SJSA1 (cell line): ENCODE results near the gene ADK. TPM values are rescaled to one million over a fixed set of nuclear protein-coding genes. Genes with fewer than 3 reads are reported as not detected.

Experiments
- DNase-seq, 2 experiments: peaks; one replicate each; pipeline ENCODE4 v3.0.0-alpha.2; 2015 to 2020; ENCODE audit warnings: low spot score in 2 of 2, low read depth in 1 of 2
- H3K27ac ChIP-seq: fragments of 250-450 bp; sonication (Bioruptor Pico); 2 replicates; pipeline ENCODE4 v1.5.1; 2020; ENCODE audit warnings: mild to moderate bottlenecking, moderate library complexity
- H3K27me3 ChIP-seq: fragments of 250-450 bp; sonication (Bioruptor Pico); replicated peaks from 2 replicates; pipeline ENCODE4 v1.5.1; 2020; ENCODE audit warnings: mild to moderate bottlenecking, moderate library complexity
- H3K36me3 ChIP-seq: fragments of 250-450 bp; sonication (Bioruptor Pico); 2 replicates; pipeline ENCODE4 v1.5.1; 2020; ENCODE audit warnings: mild to moderate bottlenecking
- H3K4me1 ChIP-seq: fragments of 250-450 bp; sonication (Bioruptor Pico); replicated peaks from 2 replicates; pipeline ENCODE4 v1.6.1; 2021; ENCODE audit warnings: mild to moderate bottlenecking
- H3K4me3 ChIP-seq: fragments of 250-450 bp; sonication (Bioruptor Pico); 2 replicates; pipeline ENCODE4 v1.5.1; 2020; ENCODE audit warnings: mild to moderate bottlenecking
- H3K9me3 ChIP-seq: fragments of 250-450 bp; sonication (Bioruptor Pico); replicated peaks from 2 replicates; pipeline ENCODE4 v1.5.1; 2020; ENCODE audit warnings: mild to moderate bottlenecking
- total RNA-seq: library from RNA; depleted of rRNA; stranded (reverse); fragments of >200 nt; shearing (Covaris generic); gene quantifications from 2 replicates; pipeline ENCODE4 v1.2.3, GENCODE V29; 2014

ADK gene
- total RNA-seq, 1 experiment from 2014 or later = 63.0 TPM

DNA sequence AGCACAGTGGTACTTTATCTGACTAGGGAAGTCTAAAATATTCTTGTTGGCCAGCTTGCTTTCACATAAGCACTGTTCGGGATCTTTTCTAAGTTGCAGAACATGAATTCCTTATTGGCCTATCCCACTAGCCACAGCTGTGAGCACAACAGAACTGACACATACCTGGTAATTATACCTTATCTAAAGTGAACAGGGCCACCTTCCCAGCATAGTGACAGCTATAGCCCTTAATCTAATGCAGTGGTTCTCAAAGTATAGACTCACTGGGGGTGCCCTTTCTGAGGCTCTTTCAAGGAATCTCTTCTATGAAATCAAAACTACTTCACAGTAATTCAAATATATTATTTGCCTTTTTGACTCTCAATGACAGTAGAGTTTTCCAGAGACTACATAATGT, 490.6 kb downstream of the ADK start:
- Histone ChIP-seq H3K4me1 (no peaks in the 10 kb centered on the region), H3K27me3 (no peaks in the 10 kb centered on the region), H3K36me3 (no peaks in the 10 kb centered on the region), H3K9me3 (no peaks in the 10 kb centered on the region), H3K4me3 (no peak overlapping the region), H3K27ac (no peak overlapping the region)
- DNase-seq = no peak

DNA sequence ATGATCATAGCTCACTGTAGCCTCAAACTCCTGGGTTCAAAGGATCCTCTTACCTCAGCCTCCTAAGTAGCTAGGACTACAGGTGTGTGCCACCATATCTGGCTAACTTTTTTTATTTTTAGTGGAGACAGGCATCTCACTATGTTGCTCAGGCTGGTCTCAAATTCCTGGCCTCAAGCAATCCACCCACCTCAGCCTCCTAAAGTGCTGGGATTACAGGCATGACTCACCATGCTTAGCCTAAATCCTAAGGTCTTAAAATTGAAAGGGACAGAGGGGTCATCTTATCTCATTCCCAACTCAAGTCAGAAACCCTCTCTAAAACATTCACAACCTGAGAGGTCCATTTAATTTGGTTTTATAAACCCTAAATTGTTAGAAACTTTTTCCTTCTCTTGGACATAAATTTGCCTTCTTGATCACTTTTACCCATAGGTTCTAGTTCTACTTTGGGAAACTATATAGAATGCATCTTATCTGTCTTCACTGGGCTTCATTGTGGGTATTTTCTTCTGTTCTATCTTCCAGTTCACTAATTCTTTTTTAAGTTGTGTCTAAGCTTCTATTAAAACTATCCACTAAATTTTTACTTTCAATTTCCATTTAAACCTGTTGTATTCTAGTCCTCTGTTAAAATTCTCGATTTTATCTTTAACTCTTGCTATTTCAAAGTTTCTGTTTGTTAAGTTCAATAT, 492.0 kb downstream of the ADK start:
- H3K9me3 ChIP-seq = no peaks in the 10 kb centered on the region
- no peak for DNase-seq
- H3K27me3 ChIP-seq = no peaks in the 10 kb centered on the region
- H3K4me1 ChIP-seq = no peaks in the 10 kb centered on the region
- no peak overlapping the region for H3K27ac ChIP-seq
- H3K4me3 ChIP-seq = no peak overlapping the region
- H3K36me3 ChIP-seq = no peaks in the 10 kb centered on the region

DNA sequence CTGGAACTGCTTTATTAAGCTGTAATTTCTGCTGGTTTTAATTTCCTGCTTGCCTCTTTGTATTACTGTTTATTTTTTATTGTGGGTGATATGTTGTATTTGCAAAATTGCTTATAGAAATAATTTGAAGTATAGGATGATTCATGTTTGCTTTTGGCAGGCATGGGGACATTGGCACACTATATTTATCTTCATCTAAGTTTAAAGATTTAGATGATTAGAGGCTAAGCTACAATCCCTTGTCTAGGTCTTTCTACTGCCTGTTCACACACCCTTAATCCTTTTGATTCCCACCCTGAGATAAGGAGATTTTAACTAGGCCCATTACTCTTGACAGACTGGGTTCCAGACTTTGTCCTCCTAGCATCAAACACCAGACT, 492.6 kb downstream of the ADK start:
- no peak for DNase-seq

DNA sequence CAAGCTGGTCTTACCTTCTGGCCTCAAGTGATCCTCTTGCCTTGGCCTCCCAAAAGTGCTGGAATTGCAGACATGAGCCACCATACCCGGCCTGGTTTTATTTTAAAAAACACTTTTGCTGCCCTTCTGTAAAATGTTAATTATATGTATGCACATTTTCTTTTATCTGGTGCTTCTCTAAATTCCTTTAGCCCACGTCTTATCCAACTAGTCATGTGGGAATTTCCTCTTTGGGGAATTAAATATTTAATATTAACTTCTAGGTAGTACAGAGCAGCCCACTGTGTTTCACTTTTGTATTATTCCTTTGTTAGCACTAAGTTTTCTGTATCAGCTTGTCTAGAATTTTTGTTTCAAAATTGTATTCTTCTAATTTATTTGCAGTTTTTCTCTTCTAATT, 493.7 kb downstream of the ADK start:
- H3K36me3 ChIP-seq = no peaks in the 10 kb centered on the region
- H3K4me1 ChIP-seq = no peaks in the 10 kb centered on the region
- no peak overlapping the region for H3K27ac ChIP-seq
- DNase-seq = no peak
- no peak overlapping the region for H3K4me3 ChIP-seq
- no peaks in the 10 kb centered on the region for H3K9me3 ChIP-seq
- no peaks in the 10 kb centered on the region for H3K27me3 ChIP-seq

More for the DNA sequence above, 492.6 kb downstream of the ADK start:
- Histone ChIP-seq H3K9me3 (no peaks in the 10 kb centered on the region), H3K4me3 (no peak overlapping the region), H3K27me3 (no peaks in the 10 kb centered on the region), H3K36me3 (no peaks in the 10 kb centered on the region), H3K4me1 (no peaks in the 10 kb centered on the region), H3K27ac (no peak overlapping the region)

GRCh38 chr10:74645692-74646091, 494.7 kb downstream of the ADK start:
- H3K27ac ChIP-seq = no peak overlapping the region
- H3K9me3 ChIP-seq = no peaks in the 10 kb centered on the region
- no peaks in the 10 kb centered on the region for H3K36me3 ChIP-seq
- no peaks in the 10 kb centered on the region for H3K27me3 ChIP-seq
- H3K4me3 ChIP-seq = no peak overlapping the region
- no peaks in the 10 kb centered on the region for H3K4me1 ChIP-seq
- DNase-seq = no peak

DNA sequence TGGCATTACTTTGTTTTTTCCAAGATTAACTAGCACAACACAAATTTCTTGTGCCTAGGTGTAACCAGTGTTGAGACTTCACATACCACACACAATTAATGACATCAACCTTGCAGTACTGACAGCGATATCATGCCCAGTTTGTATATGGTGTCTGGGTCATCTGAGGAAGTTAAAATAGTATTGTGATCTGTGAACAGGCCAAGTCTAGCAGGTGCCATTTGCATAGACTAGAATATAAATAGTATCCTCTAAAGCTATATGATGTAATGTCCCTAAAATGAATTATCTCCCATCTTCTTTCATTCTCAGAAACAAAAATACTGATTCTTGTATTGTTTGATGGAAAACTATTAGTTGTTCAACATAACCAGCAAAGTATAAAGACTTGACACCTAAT, 499.6 kb downstream of the ADK start:
- no peaks in the 10 kb centered on the region for H3K9me3 ChIP-seq
- H3K4me1 ChIP-seq = no peaks in the 10 kb centered on the region
- H3K36me3 ChIP-seq = no peaks in the 10 kb centered on the region; the same call in 1 of the 2 replicates
- no peak for DNase-seq
- H3K27ac ChIP-seq = no peak overlapping the region
- H3K4me3 ChIP-seq = no peak overlapping the region
- no peaks in the 10 kb centered on the region for H3K27me3 ChIP-seq

- DNase-seq = no peak
- no peaks in the 10 kb centered on the region for H3K4me1 ChIP-seq
- H3K36me3 ChIP-seq = no peaks in the 10 kb centered on the region; the same call in 1 of the 2 replicates
- no peaks in the 10 kb centered on the region for H3K27me3 ChIP-seq
- H3K27ac ChIP-seq = no peak overlapping the region
- no peaks in the 10 kb centered on the region for H3K9me3 ChIP-seq
- H3K4me3 ChIP-seq = no peak overlapping the region
Measured at GRCh38 chr10:74651565-74651964, 500.5 kb downstream of the ADK start.

GRCh38 chr10:74652664-74653063, 501.6 kb downstream of the ADK start:
- no peak for DNase-seq
- Histone ChIP-seq H3K9me3 (no peaks in the 10 kb centered on the region), H3K27me3 (no peaks in the 10 kb centered on the region), H3K4me3 (no peak overlapping the region), H3K36me3 (no peaks in the 10 kb centered on the region; the same call in 1 of the 2 replicates), H3K4me1 (no peaks in the 10 kb centered on the region), H3K27ac (no peak overlapping the region)

GRCh38 chr10:74658511-74658910, 507.5 kb downstream of the ADK start:
- no peaks in the 10 kb centered on the region for H3K9me3 ChIP-seq
- H3K4me3 ChIP-seq = no peak overlapping the region
- no peaks in the 10 kb centered on the region for H3K27me3 ChIP-seq
- DNase-seq = no peak
- H3K27ac ChIP-seq = no peak overlapping the region
- no peaks in the 10 kb centered on the region for H3K36me3 ChIP-seq
- H3K4me1 ChIP-seq = no peaks in the 10 kb centered on the region

DNA sequence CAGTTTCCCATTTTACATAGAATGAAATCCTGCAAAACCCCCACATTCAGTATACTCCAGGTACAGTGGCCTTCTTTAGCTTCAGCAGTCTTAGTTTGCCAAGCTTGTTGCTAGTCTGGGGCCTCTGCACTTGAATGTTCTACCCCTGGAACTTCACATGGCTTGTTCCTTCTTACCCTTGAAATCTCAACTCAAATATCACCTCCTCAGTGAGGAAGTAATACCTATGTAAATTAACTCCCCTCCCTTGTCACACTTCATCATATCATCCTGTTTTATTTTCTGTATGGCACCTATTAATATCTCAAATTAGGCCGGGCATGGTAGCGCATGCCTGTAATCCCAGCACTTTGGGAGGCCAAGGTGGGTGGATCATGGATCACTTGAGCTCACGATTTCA, 511.6 kb downstream of the ADK start:
- H3K4me1 ChIP-seq = no peaks in the 10 kb centered on the region
- no peak for DNase-seq
- no peaks in the 10 kb centered on the region for H3K9me3 ChIP-seq
- H3K36me3 ChIP-seq = no peaks in the 10 kb centered on the region
- no peak overlapping the region for H3K4me3 ChIP-seq
- H3K27me3 ChIP-seq = no peaks in the 10 kb centered on the region
- no peak overlapping the region for H3K27ac ChIP-seq

DNA sequence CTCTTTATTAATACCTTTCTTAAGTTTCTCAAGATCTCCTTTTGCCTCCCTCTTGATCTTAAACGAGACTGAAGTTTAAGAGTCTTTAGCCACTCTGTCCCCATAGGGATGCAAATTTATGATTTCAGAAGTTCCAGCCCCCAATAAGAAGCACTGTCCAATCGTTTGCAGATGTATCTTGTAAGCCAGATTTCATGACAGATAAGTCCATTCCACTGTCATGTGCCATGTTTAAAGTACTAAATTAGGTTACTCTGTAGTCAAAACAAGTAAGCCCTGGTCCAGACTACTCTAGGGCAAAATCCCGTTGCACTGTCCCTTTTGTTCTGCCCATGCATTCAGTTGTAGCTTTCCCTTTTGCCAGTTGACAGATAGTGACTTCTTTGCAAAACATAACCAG, 518.2 kb downstream of the ADK start:
- H3K9me3 ChIP-seq = no peaks in the 10 kb centered on the region
- H3K36me3 ChIP-seq = peaks cover 8% of the 10 kb centered on the region
- no peaks in the 10 kb centered on the region for H3K4me1 ChIP-seq
- no peak overlapping the region for H3K27ac ChIP-seq
- no peak for DNase-seq
- no peak overlapping the region for H3K4me3 ChIP-seq
- H3K27me3 ChIP-seq = no peaks in the 10 kb centered on the region

DNA sequence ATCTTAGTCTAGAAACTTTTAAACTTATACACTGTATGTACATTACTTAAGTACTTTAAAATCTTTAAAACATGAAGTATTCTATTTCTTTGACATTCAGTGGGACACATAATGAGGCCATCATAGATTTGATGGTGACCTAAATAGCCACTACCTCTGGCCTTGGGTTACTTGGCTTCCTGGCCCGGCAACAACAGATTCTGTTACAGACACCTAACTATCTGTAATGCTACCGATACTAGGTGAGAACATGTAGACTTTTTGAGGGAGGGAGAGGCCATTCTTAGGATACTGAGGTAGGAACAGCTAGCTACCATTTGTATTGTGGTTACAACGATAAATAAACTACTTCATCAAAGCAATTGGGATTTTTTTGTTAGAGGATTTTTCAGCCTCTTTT, 520.7 kb downstream of the ADK start:
- Histone ChIP-seq H3K36me3 (peaks cover 8% of the 10 kb centered on the region), H3K9me3 (no peaks in the 10 kb centered on the region), H3K27ac (no peak overlapping the region), H3K4me3 (no peak overlapping the region), H3K4me1 (no peaks in the 10 kb centered on the region), H3K27me3 (no peaks in the 10 kb centered on the region)
- DNase-seq = no peak

DNA sequence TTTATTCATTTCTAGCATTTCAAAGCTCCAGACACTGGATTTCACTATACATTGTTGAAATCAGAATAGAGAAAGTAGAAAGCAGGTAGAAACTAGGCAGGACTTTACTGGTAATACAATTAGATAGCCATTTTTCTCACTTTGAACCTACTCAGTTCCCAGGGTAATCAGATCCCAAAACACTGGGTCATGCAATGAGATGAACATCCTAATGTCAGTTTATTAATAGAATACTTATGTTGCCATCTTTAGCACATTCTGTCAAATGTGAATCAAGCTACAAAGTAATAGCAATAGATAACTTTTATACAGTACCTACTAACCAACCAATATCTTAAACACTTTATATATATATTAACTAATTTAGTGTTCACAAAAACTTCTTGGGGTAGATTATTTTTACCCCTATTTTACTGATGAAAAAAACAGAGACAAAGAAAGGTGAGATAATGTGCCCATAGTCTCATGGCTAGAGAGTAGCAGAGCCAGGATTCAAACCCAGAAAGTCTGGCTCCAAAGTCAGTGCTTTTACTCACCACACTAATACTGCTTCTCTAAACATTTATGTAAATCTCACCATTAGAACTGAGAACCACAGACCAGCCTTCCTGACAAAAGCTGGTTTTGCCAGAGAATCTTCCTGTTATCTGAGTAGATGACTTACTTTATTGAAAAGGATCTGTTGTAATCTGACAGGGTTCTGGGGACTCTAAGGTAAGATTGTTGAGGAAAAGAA, 521.6 kb downstream of the ADK start:
- no peak for DNase-seq
- H3K4me1 ChIP-seq = no peaks in the 10 kb centered on the region
- H3K9me3 ChIP-seq = no peaks in the 10 kb centered on the region
- peaks cover 8% of the 10 kb centered on the region for H3K36me3 ChIP-seq
- no peak overlapping the region for H3K27ac ChIP-seq
- H3K4me3 ChIP-seq = no peak overlapping the region
- no peaks in the 10 kb centered on the region for H3K27me3 ChIP-seq

DNA sequence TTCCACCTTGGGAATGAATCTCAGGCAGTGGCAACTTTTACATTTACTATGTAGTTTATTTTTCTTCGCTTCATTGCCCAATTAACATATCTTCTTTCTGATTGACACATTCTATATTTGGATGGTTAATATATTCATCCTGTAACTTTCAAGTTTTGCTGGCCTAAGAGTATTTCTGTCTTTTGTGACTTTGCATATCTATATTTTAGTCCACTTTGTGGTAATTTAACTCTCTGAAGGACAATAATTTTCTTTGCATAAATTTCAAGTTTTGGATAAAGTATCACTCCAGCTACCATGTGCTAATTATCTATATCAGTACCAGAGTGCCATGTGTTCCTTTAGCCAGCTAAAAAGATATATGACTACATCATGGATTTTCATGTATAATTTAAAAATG, 523.9 kb downstream of the ADK start:
- Histone ChIP-seq H3K4me3 (no peak overlapping the region), H3K4me1 (no peaks in the 10 kb centered on the region), H3K27ac (no peak overlapping the region), H3K9me3 (no peaks in the 10 kb centered on the region), H3K36me3 (peaks cover 8% of the 10 kb centered on the region), H3K27me3 (no peaks in the 10 kb centered on the region)
- DNase-seq = no peak
